SK-N-SH treated with all-trans-retinoic acid at 6 μM for 48 hours (cell line): ENCODE measurements around the gene MARCHF10.

Experiments used
- BACH2 ChIP-seq: fragments of 250-450 bp; sonication (Bioruptor Pico); IDR thresholded peaks from 2 replicates; pipeline ENCODE4 v1.9.0; 2021; ENCODE audit warnings: mild to moderate bottlenecking, borderline replicate concordance
- ESRRG ChIP-seq: fragments of 250-450 bp; sonication (Bioruptor Pico); IDR thresholded peaks from 2 replicates; pipeline ENCODE4 v1.6.1; 2021; ENCODE audit warnings: mild to moderate bottlenecking
- ISL1 ChIP-seq: fragments of 250-450 bp; sonication (Bioruptor Pico); IDR thresholded peaks from 2 replicates; pipeline ENCODE4 v2.1.2; 2022; ENCODE audit warnings: mild to moderate bottlenecking, moderate library complexity
- OSR1 ChIP-seq: fragments of 250-450 bp; sonication (Bioruptor Pico); IDR thresholded peaks from 2 replicates; pipeline ENCODE4 v1.8.0; 2022; ENCODE audit warnings: moderate library complexity, mild to moderate bottlenecking, inconsistent platforms
- RARB ChIP-seq: fragments of 250-450 bp; sonication (Bioruptor Pico); IDR thresholded peaks from 2 replicates; pipeline ENCODE4 v1.8.0; 2021; ENCODE audit warnings: mild to moderate bottlenecking, moderate library complexity
- SNAI2 ChIP-seq: fragments of 250-450 bp; sonication (Bioruptor Pico); IDR thresholded peaks from 2 replicates; pipeline ENCODE4 v1.5.0; 2020; ENCODE audit warnings: mild to moderate bottlenecking, moderate library complexity
- TCF4 ChIP-seq: fragments of 250-450 bp; sonication (Bioruptor Pico); IDR thresholded peaks from 2 replicates; pipeline ENCODE4 v1.8.0; 2021; ENCODE audit warnings: mild to moderate bottlenecking, moderate library complexity, borderline replicate concordance
- ZFP3 ChIP-seq: fragments of 250-450 bp; sonication (Bioruptor Pico); IDR thresholded peaks from 2 replicates; pipeline ENCODE4 v1.5.0; 2020; ENCODE audit warnings: mild to moderate bottlenecking, moderate library complexity
- ZNF565 ChIP-seq: fragments of 450-650 bp; formaldehyde crosslinking; conservative IDR thresholded peaks from 2 replicates; pipeline ENCODE4 v1.5.0; 2020; ENCODE audit warnings: low read depth, mild to moderate bottlenecking, moderate library complexity
- ZNF70 ChIP-seq: fragments of 450-650 bp; formaldehyde crosslinking; IDR thresholded peaks from 2 replicates; pipeline ENCODE4 v1.5.0; 2020; ENCODE audit warnings: mild to moderate bottlenecking, moderate library complexity
- TF ChIP-seq, protein P1 (sequence below): fragments of 250-450 bp; sonication (Bioruptor Pico); IDR thresholded peaks from 2 replicates; pipeline ENCODE4 v1.5.0; 2020; ENCODE audit warnings: mild to moderate bottlenecking, moderate library complexity
- TF ChIP-seq, protein P2 (sequence below): fragments of 250-450 bp; sonication (Bioruptor Pico); IDR thresholded peaks from 2 replicates; pipeline ENCODE4 v1.5.1; 2021; ENCODE audit warnings: mild to moderate bottlenecking, moderate library complexity

DNA sequence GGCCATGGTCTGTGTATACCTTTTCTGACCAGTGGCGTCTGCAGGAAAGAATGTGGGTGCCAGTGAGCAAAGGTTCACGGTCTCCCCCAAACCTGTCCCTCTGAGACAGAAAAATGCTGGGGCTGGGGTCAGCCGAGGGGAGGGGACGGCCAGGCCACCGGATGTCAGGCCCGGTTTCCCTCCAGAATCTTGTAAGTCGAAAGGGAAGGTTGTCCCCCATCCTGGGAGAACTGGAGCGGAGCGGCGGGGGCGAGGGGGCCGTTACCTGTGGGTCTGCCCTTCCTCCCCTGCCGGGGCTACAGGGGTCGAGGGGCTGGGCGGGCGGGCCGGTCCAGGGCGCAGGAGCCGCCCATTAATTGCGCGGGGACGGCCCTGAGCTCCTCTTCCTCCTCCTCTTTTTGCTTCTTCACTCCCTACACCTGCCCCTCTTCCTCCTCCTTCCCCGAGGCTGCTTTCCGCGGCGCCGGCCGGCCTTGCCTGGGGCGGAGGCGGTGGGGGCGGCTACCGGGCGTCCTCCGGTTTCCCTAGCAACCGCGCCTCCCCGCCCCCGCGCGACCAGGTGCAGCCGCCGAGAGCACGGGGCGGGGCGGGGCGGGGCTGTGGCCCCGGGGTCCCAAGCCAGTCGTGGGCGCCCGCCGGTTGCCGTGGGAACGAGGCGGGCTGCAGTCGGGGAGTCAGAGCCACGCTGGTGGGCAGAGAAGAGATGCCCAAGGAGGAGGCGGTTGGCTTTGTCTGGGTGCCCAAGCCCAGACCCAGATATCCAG, at the start of gene MARCHF10:
- no peak for TF ChIP-seq ZNF70
- TF ChIP-seq ZFP3 (CRISPR knock-in tag), result no peak
- TF ChIP-seq ISL1 (CRISPR knock-in tag), result no peak
- TF ChIP-seq RARB (CRISPR knock-in tag), result no peak
- TF ChIP-seq, protein P1, sequence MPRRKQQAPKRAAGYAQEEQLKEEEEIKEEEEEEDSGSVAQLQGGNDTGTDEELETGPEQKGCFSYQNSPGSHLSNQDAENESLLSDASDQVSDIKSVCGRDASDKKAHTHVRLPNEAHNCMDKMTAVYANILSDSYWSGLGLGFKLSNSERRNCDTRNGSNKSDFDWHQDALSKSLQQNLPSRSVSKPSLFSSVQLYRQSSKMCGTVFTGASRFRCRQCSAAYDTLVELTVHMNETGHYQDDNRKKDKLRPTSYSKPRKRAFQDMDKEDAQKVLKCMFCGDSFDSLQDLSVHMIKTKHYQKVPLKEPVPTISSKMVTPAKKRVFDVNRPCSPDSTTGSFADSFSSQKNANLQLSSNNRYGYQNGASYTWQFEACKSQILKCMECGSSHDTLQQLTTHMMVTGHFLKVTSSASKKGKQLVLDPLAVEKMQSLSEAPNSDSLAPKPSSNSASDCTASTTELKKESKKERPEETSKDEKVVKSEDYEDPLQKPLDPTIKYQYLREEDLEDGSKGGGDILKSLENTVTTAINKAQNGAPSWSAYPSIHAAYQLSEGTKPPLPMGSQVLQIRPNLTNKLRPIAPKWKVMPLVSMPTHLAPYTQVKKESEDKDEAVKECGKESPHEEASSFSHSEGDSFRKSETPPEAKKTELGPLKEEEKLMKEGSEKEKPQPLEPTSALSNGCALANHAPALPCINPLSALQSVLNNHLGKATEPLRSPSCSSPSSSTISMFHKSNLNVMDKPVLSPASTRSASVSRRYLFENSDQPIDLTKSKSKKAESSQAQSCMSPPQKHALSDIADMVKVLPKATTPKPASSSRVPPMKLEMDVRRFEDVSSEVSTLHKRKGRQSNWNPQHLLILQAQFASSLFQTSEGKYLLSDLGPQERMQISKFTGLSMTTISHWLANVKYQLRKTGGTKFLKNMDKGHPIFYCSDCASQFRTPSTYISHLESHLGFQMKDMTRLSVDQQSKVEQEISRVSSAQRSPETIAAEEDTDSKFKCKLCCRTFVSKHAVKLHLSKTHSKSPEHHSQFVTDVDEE (CRISPR knock-in tag), result no peak
- TF ChIP-seq, protein P2, sequence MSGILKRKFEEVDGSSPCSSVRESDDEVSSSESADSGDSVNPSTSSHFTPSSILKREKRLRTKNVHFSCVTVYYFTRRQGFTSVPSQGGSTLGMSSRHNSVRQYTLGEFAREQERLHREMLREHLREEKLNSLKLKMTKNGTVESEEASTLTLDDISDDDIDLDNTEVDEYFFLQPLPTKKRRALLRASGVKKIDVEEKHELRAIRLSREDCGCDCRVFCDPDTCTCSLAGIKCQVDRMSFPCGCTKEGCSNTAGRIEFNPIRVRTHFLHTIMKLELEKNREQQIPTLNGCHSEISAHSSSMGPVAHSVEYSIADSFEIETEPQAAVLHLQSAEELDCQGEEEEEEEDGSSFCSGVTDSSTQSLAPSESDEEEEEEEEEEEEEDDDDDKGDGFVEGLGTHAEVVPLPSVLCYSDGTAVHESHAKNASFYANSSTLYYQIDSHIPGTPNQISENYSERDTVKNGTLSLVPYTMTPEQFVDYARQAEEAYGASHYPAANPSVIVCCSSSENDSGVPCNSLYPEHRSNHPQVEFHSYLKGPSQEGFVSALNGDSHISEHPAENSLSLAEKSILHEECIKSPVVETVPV (CRISPR knock-in tag), result no peak
- TF ChIP-seq BACH2 (CRISPR knock-in tag), result no peak
- TF ChIP-seq ZNF565 (CRISPR knock-in tag), result no peak
- no peak for TF ChIP-seq ESRRG (CRISPR knock-in tag)
- no peak for TF ChIP-seq TCF4 (CRISPR knock-in tag)
- no peak for TF ChIP-seq SNAI2
- TF ChIP-seq OSR1 (CRISPR knock-in tag), result no peak
